GM18951 (cell line): ENCODE measurements around the gene STRA6.

Experiments used
- POLR2A ChIP-seq: IDR thresholded peaks from 4 replicates; pipeline ENCODE4 v1.6.1; 2011; ENCODE audit warnings: mild to moderate bottlenecking; ENCODE audit not compliant: insufficient read length, insufficient read depth; ENCODE audit errors: extremely low read depth
- in situ Hi-C: fragments of 300-500 bp; cut with MboI; formaldehyde crosslinking; loops from one replicate; pipeline ENCODE4 v1.12.0; 2022; ENCODE audit warnings: low sequenced_read_pairs, mixed read lengths, inconsistent platforms; ENCODE audit not compliant: unreplicated experiment

The STRA6 gene

GRCh38 chr15:74176262-74177214 is 26.0 kb downstream of the STRA6 start:
- no peak for TF ChIP-seq POLR2A
- in situ Hi-C loops, result no loop called here

DNA sequence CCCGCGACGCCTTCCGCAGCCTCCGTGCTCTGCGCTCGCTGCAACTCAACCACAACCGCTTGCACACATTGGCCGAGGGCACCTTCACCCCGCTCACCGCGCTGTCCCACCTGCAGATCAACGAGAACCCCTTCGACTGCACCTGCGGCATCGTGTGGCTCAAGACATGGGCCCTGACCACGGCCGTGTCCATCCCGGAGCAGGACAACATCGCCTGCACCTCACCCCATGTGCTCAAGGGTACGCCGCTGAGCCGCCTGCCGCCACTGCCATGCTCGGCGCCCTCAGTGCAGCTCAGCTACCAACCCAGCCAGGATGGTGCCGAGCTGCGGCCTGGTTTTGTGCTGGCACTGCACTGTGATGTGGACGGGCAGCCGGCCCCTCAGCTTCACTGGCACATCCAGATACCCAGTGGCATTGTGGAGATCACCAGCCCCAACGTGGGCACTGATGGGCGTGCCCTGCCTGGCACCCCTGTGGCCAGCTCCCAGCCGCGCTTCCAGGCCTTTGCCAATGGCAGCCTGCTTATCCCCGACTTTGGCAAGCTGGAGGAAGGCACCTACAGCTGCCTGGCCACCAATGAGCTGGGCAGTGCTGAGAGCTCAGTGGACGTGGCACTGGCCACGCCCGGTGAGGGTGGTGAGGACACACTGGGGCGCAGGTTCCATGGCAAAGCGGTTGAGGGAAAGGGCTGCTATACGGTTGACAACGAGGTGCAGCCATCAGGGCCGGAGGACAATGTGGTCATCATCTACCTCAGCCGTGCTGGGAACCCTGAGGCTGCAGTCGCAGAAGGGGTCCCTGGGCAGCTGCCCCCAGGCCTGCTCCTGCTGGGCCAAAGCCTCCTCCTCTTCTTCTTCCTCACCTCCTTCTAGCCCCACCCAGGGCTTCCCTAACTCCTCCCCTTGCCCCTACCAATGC is 27.1 kb downstream of the STRA6 start:
- in situ Hi-C loops, result no loop called here
- no peak for TF ChIP-seq POLR2A

- in situ Hi-C loops, result no loop called here
- TF ChIP-seq POLR2A, result no peak
Observed at GRCh38 chr15:74174958-74175253, 27.7 kb downstream of the STRA6 start.

DNA sequence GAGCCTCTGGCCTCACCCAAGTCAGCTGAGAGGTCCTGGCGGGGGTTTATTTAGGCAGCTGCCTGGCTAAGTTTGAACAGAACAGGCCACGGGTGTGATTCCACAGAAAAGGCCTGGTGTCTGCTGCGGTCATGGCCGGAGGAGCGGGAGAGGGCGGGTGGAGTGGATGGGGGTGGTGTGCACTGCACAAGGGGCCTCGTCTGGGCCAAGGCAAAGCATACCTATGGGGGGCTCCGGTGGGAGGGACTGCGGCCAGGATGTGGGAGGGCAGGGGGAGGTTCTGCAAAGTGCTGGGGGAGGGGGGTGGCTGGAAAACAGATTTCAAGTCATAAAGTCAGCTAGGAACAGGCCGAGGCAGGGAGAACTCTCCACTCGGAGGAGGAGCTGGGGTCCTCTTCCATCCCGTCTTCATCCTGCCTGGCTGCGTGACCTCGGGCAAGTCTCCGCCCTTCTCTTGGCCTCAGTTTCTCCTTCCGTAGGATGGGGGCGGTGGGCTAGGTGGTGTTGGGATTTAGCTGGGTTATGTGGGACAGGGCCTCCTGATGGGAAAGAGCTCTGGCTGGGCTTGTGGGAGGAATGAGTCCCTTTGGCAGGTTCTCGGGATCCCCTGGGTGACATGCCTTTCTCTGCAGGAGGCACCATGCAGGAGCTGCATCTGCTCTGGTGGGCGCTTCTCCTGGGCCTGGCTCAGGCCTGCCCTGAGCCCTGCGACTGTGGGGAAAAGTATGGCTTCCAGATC is 28.2 kb downstream of the STRA6 start:
- in situ Hi-C loops, result no loop called here
- no peak for TF ChIP-seq POLR2A

DNA sequence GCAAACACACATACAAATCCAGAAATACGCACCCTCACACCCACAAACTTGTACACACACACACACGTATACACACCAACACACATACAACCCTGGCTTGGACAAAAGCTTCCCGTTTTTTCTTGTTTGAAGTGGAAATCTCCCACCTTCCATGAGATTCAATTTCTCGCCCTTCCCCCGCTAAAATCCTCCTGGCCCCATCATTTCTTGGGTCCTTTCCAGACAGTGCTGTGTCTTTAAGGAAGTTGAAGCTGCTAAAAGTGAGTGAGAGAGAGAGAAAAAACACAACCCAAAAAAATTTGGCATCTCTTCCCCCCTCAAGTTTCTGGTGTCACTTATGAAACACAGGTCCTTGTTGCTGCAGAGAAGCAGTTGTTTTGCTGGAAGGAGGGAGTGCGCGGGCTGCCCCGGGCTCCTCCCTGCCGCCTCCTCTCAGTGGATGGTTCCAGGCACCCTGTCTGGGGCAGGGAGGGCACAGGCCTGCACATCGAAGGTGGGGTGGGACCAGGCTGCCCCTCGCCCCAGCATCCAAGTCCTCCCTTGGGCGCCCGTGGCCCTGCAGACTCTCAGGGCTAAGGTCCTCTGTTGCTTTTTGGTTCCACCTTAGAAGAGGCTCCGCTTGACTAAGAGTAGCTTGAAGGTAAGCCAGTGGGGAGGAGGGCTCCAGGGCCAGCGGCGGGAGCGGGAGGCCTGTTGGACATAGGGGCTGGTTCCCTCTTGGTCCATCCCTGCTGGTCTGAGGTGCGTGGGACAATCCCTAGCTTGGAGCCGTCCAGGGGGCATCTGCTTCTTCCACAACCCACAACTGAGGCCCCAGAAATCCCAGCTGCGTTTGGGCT is 29.0 kb downstream of the STRA6 start, which contains the start of gene ISLR:
ISLR (plus strand) TSS at position 331 of the 839 bp plus-strand sequence. CDS start 1,149 bp downstream, outside the sequence.
- no peak for TF ChIP-seq POLR2A

GRCh38 chr15:74172701-74173379 is 29.7 kb downstream of the STRA6 start:
- in situ Hi-C loops, result no loop called here
- TF ChIP-seq POLR2A, result no peak

More for the DNA sequence above, 29.0 kb downstream of the STRA6 start, which contains the start of gene ISLR:
- in situ Hi-C loops, result no loop called here

GRCh38 chr15:74171965-74172541 is 30.5 kb downstream of the STRA6 start:
- TF ChIP-seq POLR2A, result no peak
- in situ Hi-C loops, result no loop called here

GRCh38 chr15:74170875-74171578 is 31.6 kb downstream of the STRA6 start:
- in situ Hi-C loops, result no loop called here
- TF ChIP-seq POLR2A, result no peak

DNA sequence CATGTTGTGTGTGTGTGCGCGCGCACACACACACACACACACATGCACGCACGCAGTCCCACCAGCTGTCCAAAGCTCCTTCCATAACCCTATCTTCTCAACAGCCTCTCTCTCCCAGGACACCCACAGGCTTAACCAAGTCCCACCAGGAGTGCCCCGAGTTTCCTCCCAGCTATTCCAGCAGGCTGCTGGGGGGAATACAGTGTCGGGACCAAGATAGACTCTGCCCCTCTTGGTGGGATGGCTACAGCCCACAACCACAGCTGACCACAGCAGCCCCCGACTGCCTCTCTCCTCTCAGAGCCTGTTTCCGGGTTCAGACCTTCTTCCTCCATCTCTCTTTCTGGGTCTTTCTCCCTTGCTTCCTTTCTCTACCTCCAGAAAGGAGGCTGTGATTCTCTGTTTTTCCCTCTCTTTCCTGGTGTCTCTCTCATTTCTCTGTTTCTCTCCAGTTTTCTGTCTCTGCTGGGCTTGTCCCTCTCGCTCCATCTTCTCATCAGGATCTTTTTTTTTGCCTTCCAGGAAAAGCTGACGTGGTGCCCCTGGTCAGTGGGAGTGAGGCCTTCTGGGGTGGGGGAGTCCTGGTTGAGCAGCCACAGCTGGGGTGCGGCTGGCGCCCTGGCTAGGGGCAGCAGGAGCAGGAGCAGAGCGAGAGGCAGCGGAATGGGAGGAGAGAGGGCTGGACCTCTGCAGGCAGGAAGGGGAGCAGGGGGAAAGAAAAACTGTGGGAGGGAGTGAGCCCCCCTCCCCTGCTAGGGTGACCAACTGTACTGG is 32.3 kb downstream of the STRA6 start:
- no peak for TF ChIP-seq POLR2A
- in situ Hi-C loops, result no loop called here

GRCh38 chr15:74168711-74169126 is 33.9 kb downstream of the STRA6 start:
- no peak for TF ChIP-seq POLR2A
- in situ Hi-C loops, result no loop called here

GRCh38 chr15:74167891-74168331 is 34.7 kb downstream of the STRA6 start:
- no peak for TF ChIP-seq POLR2A
- in situ Hi-C loops, result no loop called here
